Spleen (tissue), 11 donors: ENCODE results near the gene CDK2. TPM values are rescaled to one million over a fixed set of nuclear protein-coding genes. Genes with fewer than 3 reads are reported as not detected.

Experiments
- DNase-seq: peaks from one replicate; pipeline ENCODE4 v3.0.0-alpha.2; 2020
- H3K27ac ChIP-seq, 8 donors: fragments of 200-600 bp; sonication (generic) in 7 of 8; 1 replicate in 4 of 8; 2 replicates in 4 of 8; pipeline versions ENCODE4 v1.5.0 to v1.8.0; 2016 to 2021; ENCODE audit warnings: inconsistent platforms in 4 of 8, mild to moderate bottlenecking in 4 of 8, moderate library complexity in 1 of 8
- H3K27me3 ChIP-seq, 7 donors: fragments of 200-600 bp; sonication (generic) in 6 of 7; replicated peaks in 1 of 7; 1 replicate in 4 of 7; 2 replicates in 3 of 7; pipeline versions ENCODE4 v1.5.0 to v1.8.0; 2016 to 2021; ENCODE audit warnings: inconsistent platforms in 3 of 7, mild to moderate bottlenecking in 1 of 7
- H3K36me3 ChIP-seq, 6 donors: fragments of 200-600 bp; sonication (generic) in 5 of 6; 1 replicate in 4 of 6; 2 replicates in 2 of 6; pipeline versions ENCODE4 v1.5.0 to v1.8.0; 2016 to 2021; ENCODE audit warnings: inconsistent platforms in 2 of 6
- H3K4me1 ChIP-seq, 6 donors: fragments of 200-600 bp; sonication (generic) in 5 of 6; 1 replicate in 3 of 6; 2 replicates in 3 of 6; pipeline versions ENCODE4 v1.5.0 to v1.8.0; 2016 to 2021; ENCODE audit warnings: inconsistent platforms in 3 of 6
- H3K4me3 ChIP-seq, 8 donors: fragments of 200-600 bp; sonication (generic) in 7 of 8; 1 replicate in 4 of 8; 2 replicates in 4 of 8; pipeline versions ENCODE4 v1.5.0 to v1.8.0; 2016 to 2021; ENCODE audit warnings: inconsistent platforms in 4 of 8, mild to moderate bottlenecking in 4 of 8, moderate library complexity in 2 of 8
- H3K9me3 ChIP-seq, 8 donors: fragments of 200-600 bp; sonication (generic) in 7 of 8; 1 replicate in 4 of 8; 2 replicates in 4 of 8; pipeline versions ENCODE4 v1.5.0 to v1.8.0; 2016 to 2021; ENCODE audit warnings: inconsistent platforms in 4 of 8
- POLR2A ChIP-seq, 3 donors: fragments of 450-650 bp; IDR thresholded peaks; one replicate each; pipeline ENCODE4 v1.5.1; 2017; ENCODE audit warnings: antibody characterized with exemption in 3 of 3, mild to moderate bottlenecking in 1 of 3
- POLR2AphosphoS5 ChIP-seq, 3 donors: sonication (generic); formaldehyde crosslinking; IDR thresholded peaks; one replicate each; pipeline ENCODE4 v1.5.1; 2017; ENCODE audit warnings: antibody characterized with exemption in 3 of 3
- WGBS, 5 donors: extraction: QIAGEN DNeasy Blood & Tissue Kit in 3 of 5; methylation state at CpG; one replicate each; pipeline versions ENCODE4 v1.1.5 to v1.1.7; 2013 to 2018; 5-methylcytosine and 5-hydroxymethylcytosine counted together
- intact Hi-C: fragments of 100-400 bp; cut with DNase I; formaldehyde crosslinking; loops from one replicate; pipeline ENCODE4 v1.15.0; 2023; ENCODE audit warnings: low total_unique reads
- polyA plus RNA-seq, 3 donors: library from polyadenylated mRNA; stranded (reverse); fragments of 200-250 nt; gene quantifications; one replicate each; pipeline ENCODE4 v1.2.1, GENCODE V29; 2013
- total RNA-seq, 7 donors: library from RNA; depleted of rRNA in 3 of 7; stranded (reverse); fragments of >200 nt in 3 of 7; fragmentation: NEBNext Ultra II Directional in 4 of 7; extraction: Animal tissue kit (Norgen Biotek cat#: 25700) in 4 of 7; gene quantifications; one replicate each; pipeline versions ENCODE4 v1.1.0 to v1.2.1, GENCODE V29; 2016 to 2021
- TF ChIP-seq, protein P1 (sequence below), 11 experiments: fragments of 200-600 bp in 7 of 11; fragments of 450-650 bp in 4 of 11; sonication (generic) in 4 of 11; IDR thresholded peaks in 8 of 11; conservative IDR thresholded peaks in 3 of 11; 1 replicate in 7 of 11; 2 replicates in 4 of 11; pipeline versions ENCODE4 v1.4.0 to v1.8.0; 2016 to 2021; ENCODE audit warnings: antibody characterized with exemption in 11 of 11, inconsistent platforms in 4 of 11, mild to moderate bottlenecking in 1 of 11
- donor health status: healthy with polysubstance abuse.
- donor health status: DM: no; HTN: no; CAD: no; lungs with moderate emphysema.
- donor health status: DM: no; HTN: no; CAD: no.
- donor health status: Bipolar disorder and iron deficiency.
- donor health status: healthy.
- donor health status: DM: no; HTN: no; CAD: no.
- donor health status: DM: yes; HTN: yes; CAD: no.

Gene CDK2
- total and polyA plus RNA-seq, 10 donors, result 11.9 to 46.6 (median 26.5) TPM

GRCh38 chr12:55938826-55939501, 27.7 kb upstream of the CDK2 start:
- Histone ChIP-seq H3K27ac (peak overlapping the region in 2 of 8 donors; percentile 70 to 78), H3K36me3 (peaks cover 0 to 94% (median 54%) of the 10 kb centered on the region in 6 donors), H3K4me3 (no peak overlapping the region), H3K9me3 (no peaks in the 10 kb centered on the region), H3K4me1 (peaks cover 20 to 71% (median 31%) of the 10 kb centered on the region in 6 donors), H3K27me3 (no peaks in the 10 kb centered on the region)
- 91 to 93% (median 93%) methylated on average over 8 of the region's 8 CpGs for WGBS, 5 donors
- no peak for DNase-seq
- intact Hi-C loops, result no loop called here
- TF ChIP-seq, protein P1, sequence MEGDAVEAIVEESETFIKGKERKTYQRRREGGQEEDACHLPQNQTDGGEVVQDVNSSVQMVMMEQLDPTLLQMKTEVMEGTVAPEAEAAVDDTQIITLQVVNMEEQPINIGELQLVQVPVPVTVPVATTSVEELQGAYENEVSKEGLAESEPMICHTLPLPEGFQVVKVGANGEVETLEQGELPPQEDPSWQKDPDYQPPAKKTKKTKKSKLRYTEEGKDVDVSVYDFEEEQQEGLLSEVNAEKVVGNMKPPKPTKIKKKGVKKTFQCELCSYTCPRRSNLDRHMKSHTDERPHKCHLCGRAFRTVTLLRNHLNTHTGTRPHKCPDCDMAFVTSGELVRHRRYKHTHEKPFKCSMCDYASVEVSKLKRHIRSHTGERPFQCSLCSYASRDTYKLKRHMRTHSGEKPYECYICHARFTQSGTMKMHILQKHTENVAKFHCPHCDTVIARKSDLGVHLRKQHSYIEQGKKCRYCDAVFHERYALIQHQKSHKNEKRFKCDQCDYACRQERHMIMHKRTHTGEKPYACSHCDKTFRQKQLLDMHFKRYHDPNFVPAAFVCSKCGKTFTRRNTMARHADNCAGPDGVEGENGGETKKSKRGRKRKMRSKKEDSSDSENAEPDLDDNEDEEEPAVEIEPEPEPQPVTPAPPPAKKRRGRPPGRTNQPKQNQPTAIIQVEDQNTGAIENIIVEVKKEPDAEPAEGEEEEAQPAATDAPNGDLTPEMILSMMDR (IDR thresholded peaks at IDR 0.05 in 8 of 11, conservative IDR thresholded peaks at IDR 0.05 in 3 of 11), result no peak
- TF ChIP-seq POLR2AphosphoS5 (IDR thresholded peaks at IDR 0.05), result no peak
- no peak for TF ChIP-seq POLR2A (IDR thresholded peaks at IDR 0.05)

- Histone ChIP-seq H3K9me3 (no peaks in the 10 kb centered on the region), H3K4me3 (peak overlapping the region in 2 of 8 donors; percentile 6 to 47), H3K27ac (peak overlapping the region in 7 of 8 donors; percentile 20 to 78 (median 61)), H3K4me1 (peaks cover 11 to 59% (median 19%) of the 10 kb centered on the region in 6 donors), H3K36me3 (peaks cover 0 to 100% (median 66%) of the 10 kb centered on the region in 6 donors), H3K27me3 (no peaks in the 10 kb centered on the region)
- 18 to 30% (median 21%) methylated on average over 14 to 18 of the region's 18 CpGs for WGBS, 5 donors
- TF ChIP-seq, protein P1 (IDR thresholded peaks at IDR 0.05 in 8 of 11, conservative IDR thresholded peaks at IDR 0.05 in 3 of 11), result peak; percentile 84 to 97 (median 92)
- TF ChIP-seq POLR2AphosphoS5 (IDR thresholded peaks at IDR 0.05), result peak; percentile 75 to 83 (median 76)
- no peak for TF ChIP-seq POLR2A (IDR thresholded peaks at IDR 0.05)
- intact Hi-C loops, result loop anchor here (5.0 kb wide), 1 partner anchor 198 kb away; the partner anchor contains the start of gene GDF11
- DNase-seq, result peak; percentile 94
Measured at GRCh38 chr12:55940065-55940732, 26.4 kb upstream of the CDK2 start.

GRCh38 chr12:55942055-55942454, 24.6 kb upstream of the CDK2 start:
- 92 to 97% (median 94%) methylated on average over 4 of the region's 4 CpGs for WGBS, 5 donors
- H3K4me1 ChIP-seq, result peaks cover 9 to 40% (median 13%) of the 10 kb centered on the region in 6 donors
- H3K9me3 ChIP-seq, result no peaks in the 10 kb centered on the region
- TF ChIP-seq, protein P1 (IDR thresholded peaks at IDR 0.05 in 8 of 11, conservative IDR thresholded peaks at IDR 0.05 in 3 of 11), result no peak
- TF ChIP-seq POLR2A (IDR thresholded peaks at IDR 0.05) (no peak), POLR2AphosphoS5 (IDR thresholded peaks at IDR 0.05) (no peak)
- peaks cover 0 to 100% (median 78%) of the 10 kb centered on the region in 6 donors for H3K36me3 ChIP-seq
- H3K4me3 ChIP-seq, result no peak overlapping the region
- no peaks in the 10 kb centered on the region for H3K27me3 ChIP-seq
- DNase-seq, result no peak
- no peak overlapping the region for H3K27ac ChIP-seq
- intact Hi-C loops, result loop anchor here (5.0 kb wide), 1 partner anchor 200 kb away; the partner anchor contains the start of gene GDF11
